ENCODE data around the gene FZD7. TPM values are rescaled to one million over a fixed set of nuclear protein-coding genes. Genes with fewer than 3 reads are reported as not detected.

FZD7 gene
- total and polyA plus RNA-seq, 2 donors = 69.5 to 92.2 TPM

GRCh38 chr2:202072737-202073401 lies 39.2 kb downstream of the FZD7 start, which contains the start of gene KIAA2012:
TSS of gene KIAA2012 (plus strand) at chr2:202073255. CDS start at chr2:202073628, 373 bp downstream.
- H3K36me3 ChIP-seq (ENCODE audit: insufficient read depth) = no peaks in the 10 kb centered on the region
- DNase-seq (ENCODE audit: extremely low spot score) = peak; percentile 18
- no peaks in the 10 kb centered on the region for H3K4me1 ChIP-seq (ENCODE audit: insufficient read depth)
- WGBS = 63% methylated on average over 11 of the region's 11 CpGs
- H3K4me3 ChIP-seq (ENCODE audit: low read depth, low read length) = no peak within 1 kb of the TSS
- no peak within 1 kb of the TSS for H3K27ac ChIP-seq (ENCODE audit: low read depth)

GRCh38 chr2:202074324-202074723 lies 40.7 kb downstream of the FZD7 start:
- Histone ChIP-seq H3K4me1 (ENCODE audit: insufficient read depth) (no peaks in the 10 kb centered on the region), H3K4me3 (ENCODE audit: low read depth, low read length) (no peak overlapping the region), H3K27ac (ENCODE audit: low read depth) (no peak overlapping the region), H3K36me3 (ENCODE audit: insufficient read depth) (no peaks in the 10 kb centered on the region)
- no peak for DNase-seq (ENCODE audit: extremely low spot score)
- WGBS = 85% methylated on average over 2 of the region's 2 CpGs

- Histone ChIP-seq H3K4me1 (ENCODE audit: insufficient read depth) (no peaks in the 10 kb centered on the region), H3K27ac (ENCODE audit: low read depth) (no peak overlapping the region), H3K36me3 (ENCODE audit: insufficient read depth) (no peaks in the 10 kb centered on the region), H3K4me3 (ENCODE audit: low read depth, low read length) (no peak overlapping the region)
- DNase-seq (ENCODE audit: extremely low spot score) = peak; percentile 15
- 81% methylated on average over 5 of the region's 5 CpGs for WGBS
Observed at GRCh38 chr2:202079310-202079709, 45.7 kb downstream of the FZD7 start.

GRCh38 chr2:202084265-202084664 lies 50.6 kb downstream of the FZD7 start:
- Histone ChIP-seq H3K4me3 (ENCODE audit: low read depth, low read length) (no peak overlapping the region), H3K27ac (ENCODE audit: low read depth) (no peak overlapping the region), H3K36me3 (ENCODE audit: insufficient read depth) (no peaks in the 10 kb centered on the region), H3K4me1 (ENCODE audit: insufficient read depth) (no peaks in the 10 kb centered on the region)
- WGBS = 36% methylated on average over 6 of the region's 6 CpGs
- DNase-seq (ENCODE audit: extremely low spot score) = peak; percentile 15

Other genes with a start within 250 kb of the FZD7 start
- gene CDK15, start 227.3 kb upstream of the FZD7 start, total RNA-seq = 3.7 TPM
- 1.6 TPM for gene CDK15, start 227.3 kb upstream of the FZD7 start, polyA plus RNA-seq
- 0.16 TPM for gene KIAA2012, start 39.4 kb downstream of the FZD7 start, total RNA-seq
- gene KIAA2012, start 39.4 kb downstream of the FZD7 start, polyA plus RNA-seq = 0.05 TPM
- gene SUMO1, start 204.7 kb downstream of the FZD7 start, total RNA-seq = 134 TPM
- 72.7 TPM for gene SUMO1, start 204.7 kb downstream of the FZD7 start, polyA plus RNA-seq
- 96.8 TPM for gene NOP58, start 231.9 kb downstream of the FZD7 start, total RNA-seq
- 39.5 TPM for gene NOP58, start 231.9 kb downstream of the FZD7 start, polyA plus RNA-seq

Measured in urinary bladder (tissue), 4 donors.